ENCODE measurements around the gene EP300.

The EP300 gene

DNA sequence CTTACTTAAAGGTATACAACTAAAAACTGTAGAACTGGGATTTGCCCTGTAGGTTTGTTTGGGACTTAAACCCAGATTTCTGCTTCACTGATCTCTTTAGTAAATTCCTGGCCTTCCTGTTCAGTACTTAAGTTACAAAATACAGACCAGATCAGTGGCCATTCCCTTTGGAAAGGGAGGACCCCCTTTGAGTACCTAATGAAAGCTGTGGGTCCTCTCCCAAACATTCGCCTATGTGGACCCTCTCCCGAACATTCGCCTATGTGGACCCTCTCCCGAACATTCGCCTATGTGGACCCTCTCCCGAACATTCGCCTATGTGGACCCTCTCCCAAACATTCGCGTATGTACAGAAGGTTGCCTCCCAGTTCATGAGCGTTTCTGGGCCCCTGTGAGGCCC lies 123.0 kb downstream of the EP300 start:
- no peak for DNase-seq

DNA sequence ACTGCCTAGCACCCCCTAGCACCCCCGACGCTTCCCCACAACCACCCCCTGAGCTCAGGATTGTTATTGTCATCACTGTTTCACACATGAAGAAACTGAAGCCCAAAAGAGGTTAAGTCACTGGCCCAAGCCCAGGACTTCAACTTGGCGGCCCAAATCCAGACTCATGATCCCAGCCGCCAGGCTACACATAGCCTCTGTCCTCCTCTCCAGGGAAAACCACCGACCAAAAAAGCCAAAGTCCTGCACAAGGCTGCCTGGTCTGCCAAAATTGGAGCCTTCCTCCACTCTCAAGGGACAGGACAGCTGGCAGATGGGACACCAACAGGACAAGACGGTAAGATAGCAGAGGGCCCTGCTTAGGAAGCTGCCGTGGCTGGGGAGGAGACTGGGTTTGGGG lies 123.5 kb downstream of the EP300 start:
- no peak for DNase-seq

GRCh38 chr22:41216984-41217383 lies 124.6 kb downstream of the EP300 start:
- no peak for DNase-seq

DNA sequence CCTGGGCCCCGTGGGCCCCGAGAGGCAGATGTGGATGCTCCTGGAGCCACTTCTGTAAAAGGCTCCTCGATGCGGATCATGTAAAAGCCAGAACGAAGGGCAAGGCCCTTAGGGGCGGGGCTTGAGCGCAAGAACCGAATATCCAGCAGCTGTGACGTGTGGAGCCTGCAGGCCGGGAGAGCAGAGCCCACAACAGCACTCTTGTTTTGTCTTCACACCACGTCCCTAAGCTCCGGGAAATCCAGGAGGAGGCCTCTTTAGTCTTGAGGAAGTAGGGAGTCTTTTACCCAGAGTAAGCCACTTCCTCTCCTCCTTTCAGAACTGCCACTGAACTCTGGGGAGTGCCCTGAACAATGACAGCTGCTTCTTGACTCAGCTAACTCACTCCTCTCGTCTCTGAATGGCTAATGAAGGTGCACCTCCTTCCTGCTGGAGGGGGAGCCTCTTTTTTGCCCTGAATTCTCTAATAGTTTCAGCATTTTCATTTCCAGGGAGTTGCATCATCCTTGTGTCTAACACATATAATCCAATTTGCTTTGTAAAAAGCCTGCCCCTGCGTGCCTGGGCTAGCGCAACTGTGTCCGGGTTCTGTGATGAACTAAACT lies 125.3 kb downstream of the EP300 start:
- no peak for DNase-seq

GRCh38 chr22:41222846-41223507 lies 130.6 kb downstream of the EP300 start:
- DNase-seq = no peak

- no peak for DNase-seq
Measured at GRCh38 chr22:41223535-41223934, 131.1 kb downstream of the EP300 start.

DNA sequence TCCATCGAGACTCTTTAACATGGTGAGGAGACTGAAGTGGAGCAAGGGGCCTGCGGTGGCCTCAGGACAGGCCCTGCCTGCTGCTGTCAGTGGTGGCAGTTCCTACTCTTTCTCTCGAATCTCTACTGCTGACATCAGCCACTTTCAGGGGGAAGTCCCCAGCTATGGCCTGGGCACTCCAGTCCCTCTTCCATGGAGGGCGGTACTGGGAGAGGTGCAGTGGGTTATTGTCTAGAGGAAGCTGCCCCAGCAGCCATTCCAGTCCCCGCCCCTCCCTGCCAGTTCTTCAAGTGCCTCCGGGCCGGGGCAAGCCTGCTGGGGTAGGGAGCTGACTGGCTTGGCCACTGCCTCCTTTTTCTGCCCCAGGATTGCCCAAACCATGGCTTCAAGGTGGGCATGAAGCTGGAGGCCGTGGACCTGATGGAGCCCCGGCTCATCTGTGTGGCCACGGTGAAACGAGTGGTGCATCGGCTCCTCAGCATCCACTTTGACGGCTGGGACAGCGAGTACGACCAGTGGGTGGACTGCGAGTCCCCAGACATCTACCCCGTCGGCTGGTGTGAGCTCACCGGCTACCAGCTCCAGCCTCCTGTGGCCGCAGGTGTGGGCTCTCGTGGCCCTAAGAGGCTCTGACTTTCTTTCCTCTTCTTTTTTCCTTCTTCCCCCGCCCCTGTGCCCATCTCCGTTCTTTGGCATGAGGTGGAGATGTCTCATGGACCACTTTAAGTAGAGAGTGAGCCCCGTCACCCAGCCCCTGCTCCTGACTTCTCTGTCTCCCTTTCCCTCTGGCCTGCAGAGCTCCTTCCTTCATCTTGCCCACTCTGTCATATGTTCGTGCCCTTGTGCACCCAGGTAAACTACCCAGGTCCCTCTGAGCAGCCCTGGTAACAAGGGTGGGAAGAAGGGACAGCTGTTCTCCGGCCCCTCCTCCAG lies 134.6 kb downstream of the EP300 start:
- no peak for DNase-seq

DNA sequence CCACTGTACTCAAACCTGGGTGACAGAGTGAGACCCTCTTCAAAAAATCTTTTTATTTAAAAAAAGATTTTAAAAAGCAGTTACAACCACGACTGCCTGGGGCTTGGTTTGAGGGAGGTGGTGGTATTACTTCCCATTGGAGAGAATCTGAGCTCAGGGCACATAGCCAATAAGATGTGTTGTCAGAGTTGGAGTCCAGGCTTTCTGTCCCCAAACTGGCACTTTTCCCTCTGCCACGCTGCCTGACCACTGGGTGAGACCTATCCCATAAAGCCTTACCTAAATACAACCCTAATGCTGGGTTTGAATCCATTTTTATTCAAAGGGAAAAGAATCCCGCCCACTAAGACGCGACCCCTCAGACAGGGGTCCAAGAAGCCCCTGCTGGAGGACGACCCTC lies 136.8 kb downstream of the EP300 start:
- no peak for DNase-seq
